ENCODE data around the gene FAM124A.

- no peak for TF ChIP-seq CTCF (IDR thresholded peaks at IDR 0.05; ENCODE audit: low read depth, low read length)
- TF ChIP-seq EZH2phosphoT487 (IDR thresholded peaks at IDR 0.05; ENCODE audit: low read depth), result no peak
These were observed 56.4 kb downstream of the FAM124A start for GRCh38 chr13:51278426-51279130.

Measured in OCI-LY3 (cell line).